H9 (cell line): ENCODE data around the gene DNAJB4. TPM values are rescaled to one million over a fixed set of nuclear protein-coding genes. Genes with fewer than 3 reads are reported as not detected.

Experiments
- DNase-seq: peaks from one replicate; pipeline ENCODE4 v3.0.0-alpha.2; 2017
- H2AFZ ChIP-seq: one replicate; pipeline ENCODE4 v1.6.1; 2013; ENCODE audit warnings: mild to moderate bottlenecking, low read length, control low read depth, moderate library complexity
- H2AK5ac ChIP-seq: 2 replicates; pipeline ENCODE4 v1.6.1; 2013; ENCODE audit warnings: low read length, control low read depth, mixed read lengths; ENCODE audit not compliant: insufficient read length
- H2BK120ac ChIP-seq: one replicate; pipeline ENCODE4 v1.6.1; 2013; ENCODE audit warnings: low read depth, mild to moderate bottlenecking, low read length, control low read depth, inconsistent platforms; ENCODE audit not compliant: poor library complexity, severe bottlenecking
- H2BK12ac ChIP-seq: 2 replicates; pipeline ENCODE4 v1.6.1; 2013; ENCODE audit warnings: low read length, control low read depth, mixed read lengths, low read depth; ENCODE audit not compliant: insufficient read length
- H2BK15ac ChIP-seq: 2 replicates; pipeline ENCODE4 v1.6.1; 2013; ENCODE audit warnings: low read depth, low read length, control low read depth
- H2BK20ac ChIP-seq: one replicate; pipeline ENCODE4 v1.6.1; 2013; ENCODE audit warnings: low read depth, mild to moderate bottlenecking, low read length, control low read depth, inconsistent platforms; ENCODE audit not compliant: poor library complexity, severe bottlenecking
- H2BK5ac ChIP-seq: 2 replicates; pipeline ENCODE4 v1.6.1; 2013; ENCODE audit warnings: low read length, control low read depth, mixed read lengths; ENCODE audit not compliant: insufficient read length
- H3K14ac ChIP-seq: 2 replicates; pipeline ENCODE4 v1.6.1; 2013; ENCODE audit warnings: low read length, control low read depth; ENCODE audit not compliant: insufficient read depth
- H3K18ac ChIP-seq: 2 replicates; pipeline ENCODE4 v1.6.1; 2013; ENCODE audit warnings: low read depth, mild to moderate bottlenecking, mixed read lengths, low read length, control low read depth; ENCODE audit not compliant: insufficient read length
- H3K23ac ChIP-seq: 2 replicates; pipeline ENCODE4 v1.6.1; 2013; ENCODE audit warnings: low read length, control low read depth, mixed read lengths, low read depth; ENCODE audit not compliant: insufficient read length
- H3K23me2 ChIP-seq: 2 replicates; pipeline ENCODE4 v1.6.1; 2013; ENCODE audit warnings: low read depth, mild to moderate bottlenecking, mixed read lengths, low read length, control low read depth; ENCODE audit not compliant: insufficient read length, poor library complexity, severe bottlenecking
- H3K27ac ChIP-seq: 2 replicates; pipeline ENCODE4 v1.5.1; 2013; ENCODE audit warnings: low read length, control low read depth, mixed read lengths, low read depth; ENCODE audit not compliant: insufficient read length
- H3K27me3 ChIP-seq: 2 replicates; pipeline ENCODE4 v1.6.1; 2013; ENCODE audit warnings: low read length, control low read depth, inconsistent platforms; ENCODE audit not compliant: insufficient read depth
- H3K4ac ChIP-seq: 2 replicates; pipeline ENCODE4 v1.6.1; 2013; ENCODE audit warnings: low read depth, mild to moderate bottlenecking, control low read depth, inconsistent platforms, low read length, moderate library complexity
- H3K4me1 ChIP-seq: 2 replicates; pipeline ENCODE4 v1.6.1; 2013; ENCODE audit warnings: low read length, control low read depth, inconsistent platforms; ENCODE audit not compliant: insufficient read depth
- H3K4me2 ChIP-seq: 2 replicates; pipeline ENCODE4 v1.6.1; 2013; ENCODE audit warnings: low read length, control low read depth, mixed read lengths; ENCODE audit not compliant: insufficient read length, insufficient read depth
- H3K56ac ChIP-seq: 2 replicates; pipeline ENCODE4 v1.6.1; 2013; ENCODE audit warnings: low read depth, mild to moderate bottlenecking, mixed read lengths, low read length, control low read depth; ENCODE audit not compliant: insufficient read length
- H3K79me1 ChIP-seq: 2 replicates; pipeline ENCODE4 v1.6.1; 2013; ENCODE audit warnings: low read depth, mild to moderate bottlenecking, moderate library complexity, low read length, control low read depth, inconsistent platforms; ENCODE audit not compliant: insufficient read depth, poor library complexity, severe bottlenecking
- H3K79me2 ChIP-seq: 2 replicates; pipeline ENCODE4 v1.6.1; 2013; ENCODE audit warnings: low read length, control low read depth, inconsistent platforms; ENCODE audit not compliant: insufficient read depth
- H3K9ac ChIP-seq: 2 replicates; pipeline ENCODE4 v1.6.1; 2013; ENCODE audit warnings: low read length, control low read depth, mixed read lengths; ENCODE audit not compliant: insufficient read length; ENCODE audit errors: extremely low read depth
- H3K9me3 ChIP-seq: one replicate; pipeline ENCODE4 v1.6.1; 2013; ENCODE audit warnings: low read depth, low read length, inconsistent platforms; ENCODE audit not compliant: control insufficient read depth
- H3T11ph ChIP-seq: one replicate; pipeline ENCODE4 v1.6.1; 2013; ENCODE audit warnings: mild to moderate bottlenecking, low read length, control low read depth, inconsistent platforms
- H4K20me1 ChIP-seq: one replicate; pipeline ENCODE4 v1.6.1; 2013; ENCODE audit not compliant: control insufficient read depth, insufficient read length, insufficient read depth
- H4K5ac ChIP-seq: 2 replicates; pipeline ENCODE4 v1.6.1; 2013; ENCODE audit warnings: low read depth, mild to moderate bottlenecking, mixed read lengths, low read length, control low read depth; ENCODE audit not compliant: insufficient read length
- H4K8ac ChIP-seq: replicated peaks from 2 replicates; pipeline ENCODE4 v1.6.1; 2013; ENCODE audit warnings: low read length, control low read depth, mixed read lengths, low read depth; ENCODE audit not compliant: insufficient read length
- H4K91ac ChIP-seq: 2 replicates; pipeline ENCODE4 v1.6.1; 2013; ENCODE audit warnings: low read depth, mild to moderate bottlenecking, moderate library complexity, mixed read lengths, low read length, control low read depth; ENCODE audit not compliant: insufficient read length
- H3K27ac Mint-ChIP-seq, 3 experiments: 2 replicates in 2 of 3; 3 replicates in 1 of 3; pipeline ENCODE4 v1.8.0; 2020 to 2021; ENCODE audit warnings: mixed read lengths in 3 of 3, mild to moderate bottlenecking in 1 of 3, moderate library complexity in 1 of 3
- H3K27me3 Mint-ChIP-seq: 2 replicates; pipeline ENCODE4 v1.8.0; 2021; ENCODE audit warnings: low read depth, mild to moderate bottlenecking, moderate library complexity, mixed read lengths
- H3K36me3 Mint-ChIP-seq, 3 experiments: 2 replicates in 2 of 3; 3 replicates in 1 of 3; pipeline ENCODE4 v1.8.0; 2020 to 2021; ENCODE audit warnings: low read depth in 3 of 3, mixed read lengths in 3 of 3; ENCODE audit not compliant: insufficient read depth in 1 of 3
- H3K4me1 Mint-ChIP-seq, 2 experiments: 2 replicates each; pipeline ENCODE4 v1.8.0; 2020; ENCODE audit warnings: mixed read lengths in 2 of 2
- H3K4me3 Mint-ChIP-seq, 2 experiments: 2 replicates in 1 of 2; 3 replicates in 1 of 2; pipeline ENCODE4 v1.8.0; 2020 to 2021; ENCODE audit warnings: mild to moderate bottlenecking in 2 of 2, mixed read lengths in 2 of 2, moderate library complexity in 1 of 2
- H3K9me3 Mint-ChIP-seq, 2 experiments: 2 replicates in 1 of 2; 3 replicates in 1 of 2; pipeline ENCODE4 v1.8.0; 2020; ENCODE audit warnings: mild to moderate bottlenecking in 2 of 2, mixed read lengths in 2 of 2, moderate library complexity in 1 of 2
- total RNA-seq: library from RNA; stranded (reverse); gene quantifications from 2 replicates; pipeline ENCODE4 v1.2.1, GENCODE V29; 2021
- TF ChIP-seq, protein P1 (sequence below): fragments of 200-600 bp; sonication (generic); conservative IDR thresholded peaks from 3 replicates; pipeline ENCODE4 v1.8.0; 2021; ENCODE audit warnings: antibody characterized with exemption, mild to moderate bottlenecking

Gene DNAJB4
- total RNA-seq, 1 experiment from 2014 or later: 8.1 TPM

DNA sequence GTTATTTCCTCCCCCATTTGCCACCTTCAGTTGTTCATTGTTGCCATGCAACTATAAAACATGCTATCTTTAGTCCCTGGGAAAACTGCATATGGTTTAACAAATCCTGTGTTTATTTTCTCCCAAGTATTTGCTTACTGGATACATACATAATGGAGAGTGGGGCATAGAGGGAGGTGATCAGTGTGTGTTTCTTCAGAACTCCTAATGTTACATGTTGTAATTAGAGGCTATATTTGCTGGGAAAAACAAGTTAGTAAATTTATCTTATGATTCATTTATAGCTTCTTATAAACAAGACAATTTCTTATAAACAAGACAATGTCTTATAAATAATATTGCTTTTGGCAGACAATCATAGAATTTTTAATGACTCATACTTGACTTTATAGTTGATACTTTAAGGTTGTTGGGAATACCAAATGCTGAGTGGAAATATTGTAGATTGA, 33.8 kb downstream of the DNAJB4 start:
- H3K18ac ChIP-seq: no peak overlapping the region
- no peaks in the 10 kb centered on the region for H3K9me3 ChIP-seq
- H3K56ac ChIP-seq: no peak overlapping the region
- H3K4me1 ChIP-seq: no peaks in the 10 kb centered on the region
- no peak overlapping the region for H2AK5ac ChIP-seq
- H4K91ac ChIP-seq: no peak overlapping the region
- no peak overlapping the region for H3T11ph ChIP-seq
- TF ChIP-seq, protein P1, sequence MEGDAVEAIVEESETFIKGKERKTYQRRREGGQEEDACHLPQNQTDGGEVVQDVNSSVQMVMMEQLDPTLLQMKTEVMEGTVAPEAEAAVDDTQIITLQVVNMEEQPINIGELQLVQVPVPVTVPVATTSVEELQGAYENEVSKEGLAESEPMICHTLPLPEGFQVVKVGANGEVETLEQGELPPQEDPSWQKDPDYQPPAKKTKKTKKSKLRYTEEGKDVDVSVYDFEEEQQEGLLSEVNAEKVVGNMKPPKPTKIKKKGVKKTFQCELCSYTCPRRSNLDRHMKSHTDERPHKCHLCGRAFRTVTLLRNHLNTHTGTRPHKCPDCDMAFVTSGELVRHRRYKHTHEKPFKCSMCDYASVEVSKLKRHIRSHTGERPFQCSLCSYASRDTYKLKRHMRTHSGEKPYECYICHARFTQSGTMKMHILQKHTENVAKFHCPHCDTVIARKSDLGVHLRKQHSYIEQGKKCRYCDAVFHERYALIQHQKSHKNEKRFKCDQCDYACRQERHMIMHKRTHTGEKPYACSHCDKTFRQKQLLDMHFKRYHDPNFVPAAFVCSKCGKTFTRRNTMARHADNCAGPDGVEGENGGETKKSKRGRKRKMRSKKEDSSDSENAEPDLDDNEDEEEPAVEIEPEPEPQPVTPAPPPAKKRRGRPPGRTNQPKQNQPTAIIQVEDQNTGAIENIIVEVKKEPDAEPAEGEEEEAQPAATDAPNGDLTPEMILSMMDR: no peak
- Mint-ChIP-seq H3K9me3 (no peaks in the 10 kb centered on the region), H3K4me3 (no peak overlapping the region), H3K27ac (no peak overlapping the region), H3K36me3 (no peaks in the 10 kb centered on the region), H3K27me3 (peaks cover 10% of the 10 kb centered on the region), H3K4me1 (no peaks in the 10 kb centered on the region)
- H4K20me1 ChIP-seq: no peaks in the 10 kb centered on the region
- H3K4ac ChIP-seq: no peak overlapping the region
- H2AFZ ChIP-seq: no peak overlapping the region
- H3K27ac ChIP-seq: no peak overlapping the region
- no peak overlapping the region for H2BK5ac ChIP-seq
- no peak overlapping the region for H2BK120ac ChIP-seq
- no peaks in the 10 kb centered on the region for H3K27me3 ChIP-seq
- no peaks in the 10 kb centered on the region for H3K79me2 ChIP-seq
- no peak overlapping the region for H2BK20ac ChIP-seq
- no peak overlapping the region for H4K8ac ChIP-seq
- no peak overlapping the region for H3K14ac ChIP-seq
- no peak overlapping the region for H4K5ac ChIP-seq
- no peak overlapping the region for H2BK15ac ChIP-seq
- no peaks in the 10 kb centered on the region for H3K79me1 ChIP-seq
- H3K23ac ChIP-seq: no peak overlapping the region
- no peak overlapping the region for H2BK12ac ChIP-seq
- no peak overlapping the region for H3K4me2 ChIP-seq
- DNase-seq: no peak
- no peaks in the 10 kb centered on the region for H3K23me2 ChIP-seq
- no peak overlapping the region for H3K9ac ChIP-seq
